Cardiac septum (tissue), 1 donor: Measurements from ENCODE around the gene SMTN. TPM values are rescaled to one million over a fixed set of nuclear protein-coding genes. Genes with fewer than 3 reads are reported as not detected.
"Not testable (repeated sequence)": the region's sequence is repeated elsewhere in the genome, so short reads cannot be mapped to it uniquely, and the experiment has no call there.

Experiments
- DNase-seq: peaks from one replicate; pipeline ENCODE4 v3.0.0-alpha.2; 2020; ENCODE audit warnings: low spot score
- intact Hi-C: fragments of 100-400 bp; cut with DNase I; formaldehyde crosslinking; loops from one replicate; pipeline ENCODE4 v1.14.0; 2022
- total RNA-seq: library from RNA; stranded (reverse); fragmentation: NEBNext Ultra II Directional; extraction: Animal tissue kit (Norgen Biotek cat#: 25700); gene quantifications from one replicate; pipeline ENCODE4 v1.2.1, GENCODE V29; 2021
- donor health status: DM: no; HTN: no; CAD: no.

SMTN gene
- total RNA-seq, 1 donor from 2014 or later = 128 TPM

DNA sequence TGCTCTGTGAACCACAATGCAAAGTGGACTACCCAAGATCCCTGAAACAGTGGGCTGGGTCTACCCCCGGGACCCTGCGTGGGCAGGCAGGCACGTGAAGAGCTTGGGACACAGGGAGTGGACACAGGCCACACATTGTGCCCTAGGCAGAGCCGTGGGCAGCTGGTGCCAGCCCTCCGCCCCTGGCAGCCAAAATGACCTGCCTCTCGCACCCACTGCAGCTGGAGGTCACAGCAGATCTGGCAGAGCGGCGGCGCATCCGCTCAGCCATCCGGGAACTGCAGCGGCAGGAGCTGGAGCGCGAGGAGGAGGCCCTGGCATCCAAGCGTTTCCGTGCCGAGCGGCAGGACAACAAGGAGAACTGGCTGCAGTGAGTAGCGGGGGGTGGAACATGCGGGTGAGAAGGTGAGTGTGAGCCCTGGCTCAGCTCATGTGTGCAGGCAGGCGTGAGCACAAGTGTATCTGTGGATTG is 6.7 kb downstream of the SMTN start:
- intact Hi-C loops = loop anchor here (2.0 to 10.0 kb wide), 3 partner anchors 61 to 323 kb away; partner anchors contain the start of gene LIMK2
- DNase-seq = no peak

DNA sequence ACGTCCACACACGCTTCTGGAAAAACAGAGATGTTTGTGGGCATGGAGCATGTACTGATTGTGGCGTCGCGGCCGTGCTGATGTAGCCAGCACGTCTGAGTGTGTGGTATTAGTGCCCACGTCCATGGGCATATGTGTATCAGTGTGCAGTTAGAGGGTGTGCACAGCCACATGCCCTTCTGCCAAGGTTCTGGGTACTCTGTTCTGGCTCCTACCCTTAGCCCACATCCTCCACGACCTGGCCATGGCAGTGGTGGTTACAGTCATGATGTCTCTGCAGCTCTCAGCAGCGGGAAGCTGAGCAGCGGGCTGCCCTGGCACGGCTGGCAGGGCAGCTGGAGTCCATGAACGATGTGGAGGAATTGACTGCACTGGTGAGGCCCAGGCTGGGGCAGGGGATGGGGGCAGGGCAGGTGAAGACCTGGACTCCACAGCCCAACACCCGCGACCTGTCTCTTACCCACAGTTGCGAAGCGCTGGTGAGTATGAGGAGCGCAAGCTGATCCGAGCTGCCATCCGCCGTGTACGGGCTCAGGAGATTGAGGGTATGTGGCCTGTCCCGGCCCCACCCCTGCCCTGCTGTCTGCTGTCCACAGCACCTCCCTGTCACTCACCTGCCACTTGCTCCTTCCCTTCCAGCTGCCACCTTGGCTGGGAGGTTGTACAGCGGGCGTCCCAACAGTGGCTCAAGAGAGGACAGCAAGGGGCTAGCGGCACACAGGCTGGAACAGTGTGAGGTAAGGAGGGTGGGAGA is 7.3 kb downstream of the SMTN start:
- no peak for DNase-seq
- intact Hi-C loops = loop anchor here (2.0 to 10.0 kb wide), 3 partner anchors 60 to 324 kb away; partner anchors contain the start of gene LIMK2

DNA sequence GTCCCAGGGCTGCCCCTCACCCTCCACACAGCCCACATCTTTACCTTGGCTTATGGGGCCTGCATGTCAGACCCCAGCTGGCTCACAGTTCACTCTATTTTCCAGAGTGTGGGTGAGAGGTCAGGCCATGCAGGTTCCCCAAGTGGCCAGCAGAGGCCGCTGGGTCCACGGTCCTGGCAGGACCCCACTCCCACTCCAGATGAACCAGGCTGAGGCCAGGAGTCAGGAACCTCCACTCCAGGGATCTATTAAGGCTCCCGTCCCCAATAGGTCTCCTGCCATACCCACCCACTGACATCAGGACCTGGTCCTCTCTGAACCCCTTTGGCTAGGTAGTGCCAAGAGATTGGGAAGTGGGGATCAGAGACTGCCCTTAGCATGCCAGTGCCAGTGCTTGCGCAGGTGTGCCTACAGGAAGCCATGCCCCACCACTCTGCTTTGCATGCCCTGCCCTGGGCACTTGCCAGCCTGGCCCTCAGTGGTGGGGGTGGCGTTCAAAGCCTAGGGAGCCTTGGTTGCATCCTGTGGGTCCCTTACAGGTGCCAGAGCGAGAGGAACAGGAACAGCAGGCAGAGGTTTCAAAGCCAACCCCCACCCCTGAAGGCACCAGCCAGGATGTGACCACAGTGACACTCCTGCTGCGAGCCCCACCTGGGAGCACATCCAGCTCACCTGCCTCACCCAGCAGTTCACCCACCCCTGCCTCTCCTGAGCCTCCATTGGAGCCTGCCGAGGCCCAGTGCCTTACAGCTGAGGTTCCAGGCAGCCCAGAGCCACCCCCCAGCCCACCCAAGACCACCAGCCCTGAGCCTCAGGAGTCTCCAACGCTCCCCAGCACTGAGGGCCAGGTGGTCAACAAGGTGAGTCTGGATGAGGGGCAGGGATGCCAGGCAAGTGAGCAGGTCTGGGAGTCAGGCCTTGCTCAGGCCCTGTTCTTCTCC is 8.3 kb downstream of the SMTN start:
- intact Hi-C loops = loop anchor here (2.0 to 10.0 kb wide), 3 partner anchors 59 to 325 kb away; partner anchors contain the start of gene LIMK2
- no peak for DNase-seq

DNA sequence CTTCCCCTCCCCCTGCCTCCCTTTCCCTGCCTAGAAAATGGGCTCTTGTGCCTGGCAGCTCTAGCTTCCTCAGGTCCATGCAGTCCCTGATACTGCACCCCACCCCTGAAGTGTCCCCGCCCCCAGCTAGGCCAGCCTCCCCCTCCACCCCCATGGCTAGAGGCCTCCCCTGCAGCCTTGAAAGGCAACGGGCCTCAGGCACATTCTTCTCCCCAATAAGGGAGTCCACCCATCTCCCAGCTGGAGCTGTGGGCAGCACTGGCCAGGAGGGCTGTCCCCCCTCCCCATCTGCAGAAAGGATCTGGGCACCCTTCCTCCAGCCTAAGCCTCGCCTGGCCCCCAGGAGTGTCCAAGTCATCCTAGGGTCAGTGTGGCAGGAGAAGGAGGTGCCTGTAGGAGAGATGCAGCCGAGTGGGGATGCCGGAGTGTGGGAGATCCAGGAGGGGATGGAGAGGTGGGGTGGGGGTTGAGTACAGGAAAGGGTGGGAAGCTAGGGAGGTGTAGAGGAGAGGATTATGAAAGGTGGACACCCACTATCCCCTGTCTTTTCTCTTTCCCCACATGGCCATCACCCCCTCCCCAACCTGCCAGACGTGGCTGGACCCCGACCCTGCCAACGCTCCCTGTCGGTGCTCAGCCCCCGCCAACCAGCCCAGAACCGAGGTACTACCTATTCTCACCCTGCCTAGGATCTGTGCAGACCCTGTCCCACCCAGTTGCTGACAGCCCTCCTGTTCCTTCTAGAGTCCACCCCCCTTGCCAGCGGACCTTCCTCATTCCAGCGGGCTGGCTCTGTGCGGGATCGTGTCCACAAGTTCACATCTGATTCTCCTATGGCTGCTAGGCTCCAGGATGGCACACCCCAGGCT is 9.3 kb downstream of the SMTN start:
- no peak for DNase-seq
- intact Hi-C loops = no loop called here

DNA sequence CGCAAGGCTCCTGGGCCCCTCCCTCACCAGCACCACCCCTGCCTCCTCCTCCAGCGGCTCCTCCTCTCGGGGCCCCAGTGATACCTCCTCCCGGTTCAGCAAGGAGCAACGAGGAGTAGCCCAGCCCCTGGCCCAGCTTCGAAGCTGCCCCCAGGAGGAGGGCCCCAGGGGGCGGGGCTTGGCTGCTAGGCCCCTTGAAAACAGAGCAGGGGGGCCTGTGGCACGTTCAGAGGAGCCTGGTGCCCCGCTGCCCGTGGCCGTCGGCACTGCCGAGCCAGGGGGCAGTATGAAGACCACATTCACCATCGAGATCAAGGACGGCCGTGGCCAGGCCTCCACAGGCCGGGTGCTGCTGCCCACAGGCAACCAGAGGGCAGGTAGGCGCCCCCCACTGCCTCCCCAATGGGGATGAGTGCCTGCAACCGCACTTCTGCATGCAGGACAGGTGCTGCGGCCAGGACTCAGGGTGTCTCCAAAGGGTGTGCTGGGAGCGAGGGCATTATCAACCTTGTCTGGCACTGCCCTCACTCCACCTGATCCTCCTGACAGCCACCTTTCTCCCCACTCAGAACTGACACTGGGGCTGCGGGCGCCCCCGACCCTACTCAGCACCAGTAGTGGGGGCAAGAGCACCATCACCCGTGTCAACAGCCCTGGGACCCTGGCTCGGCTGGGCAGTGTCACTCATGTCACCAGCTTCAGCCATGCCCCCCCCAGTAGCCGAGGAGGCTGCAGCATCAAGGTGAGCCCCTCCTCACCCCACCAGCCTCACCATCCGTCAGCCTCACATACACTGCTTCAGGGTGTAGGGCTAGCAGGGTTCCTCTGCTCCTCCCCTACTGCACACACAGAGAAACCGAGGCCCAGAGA is 10.2 kb downstream of the SMTN start:
- intact Hi-C loops = no loop called here
- no peak for DNase-seq

DNA sequence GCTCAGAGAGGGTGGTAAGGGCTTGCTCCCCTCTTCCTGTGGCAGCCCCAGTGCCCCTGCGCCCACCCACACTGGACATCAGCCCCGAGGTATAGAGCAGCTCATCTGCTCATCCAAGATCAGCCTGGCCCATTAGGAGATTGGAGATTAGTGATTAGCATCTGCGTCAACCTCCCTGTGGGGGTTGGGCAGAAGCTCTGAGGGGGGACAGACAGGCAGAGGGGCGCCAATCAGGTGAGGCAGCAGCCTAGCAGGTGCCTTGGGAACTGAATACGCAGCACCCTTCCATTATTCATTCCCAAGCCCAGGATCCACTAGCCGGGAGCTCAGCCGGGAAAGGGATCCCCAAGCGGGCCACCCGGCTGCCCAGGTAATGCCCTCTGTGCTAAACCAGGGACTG is 11.0 kb downstream of the SMTN start:
- DNase-seq = no peak
- intact Hi-C loops = no loop called here

DNA sequence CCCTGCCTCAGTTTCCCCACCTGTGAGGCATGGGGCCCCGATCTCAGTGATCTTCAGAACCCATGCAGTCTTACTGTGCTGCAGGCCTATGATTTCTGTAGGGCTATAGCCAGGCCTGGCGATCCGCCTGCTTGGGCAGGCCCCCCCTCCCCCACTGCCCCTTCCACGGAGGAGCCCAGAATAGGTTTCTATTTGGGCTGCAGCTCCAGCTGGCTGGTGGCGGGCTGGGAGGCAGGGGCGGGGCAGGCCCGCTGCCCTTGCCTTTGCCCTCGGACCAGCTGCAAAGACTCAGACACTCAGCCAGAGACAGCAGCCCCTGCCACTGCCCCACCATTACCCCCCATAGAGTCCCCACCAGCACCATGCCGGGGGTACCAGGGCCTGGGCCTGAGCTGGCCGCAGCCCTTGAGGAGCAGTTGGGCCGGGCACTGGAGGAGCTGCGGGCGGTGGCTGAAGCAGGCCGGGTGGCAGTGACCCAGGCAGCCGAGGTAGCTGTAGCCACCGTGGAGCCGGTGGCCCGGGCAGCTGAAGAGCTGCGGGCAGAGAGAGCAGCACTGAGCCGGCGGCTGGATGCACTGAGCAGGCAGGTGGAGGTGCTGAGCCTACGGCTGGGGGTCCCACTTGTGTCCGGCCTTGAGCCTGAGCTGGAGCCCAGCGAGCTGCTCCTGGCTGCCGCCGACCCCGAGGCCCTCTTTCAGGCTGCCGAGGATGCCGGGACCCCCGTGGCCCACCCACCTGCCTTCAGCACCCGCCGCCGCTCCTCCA is 12.2 kb downstream of the SMTN start:
- intact Hi-C loops = no loop called here
- peak; percentile 90 for DNase-seq

DNA sequence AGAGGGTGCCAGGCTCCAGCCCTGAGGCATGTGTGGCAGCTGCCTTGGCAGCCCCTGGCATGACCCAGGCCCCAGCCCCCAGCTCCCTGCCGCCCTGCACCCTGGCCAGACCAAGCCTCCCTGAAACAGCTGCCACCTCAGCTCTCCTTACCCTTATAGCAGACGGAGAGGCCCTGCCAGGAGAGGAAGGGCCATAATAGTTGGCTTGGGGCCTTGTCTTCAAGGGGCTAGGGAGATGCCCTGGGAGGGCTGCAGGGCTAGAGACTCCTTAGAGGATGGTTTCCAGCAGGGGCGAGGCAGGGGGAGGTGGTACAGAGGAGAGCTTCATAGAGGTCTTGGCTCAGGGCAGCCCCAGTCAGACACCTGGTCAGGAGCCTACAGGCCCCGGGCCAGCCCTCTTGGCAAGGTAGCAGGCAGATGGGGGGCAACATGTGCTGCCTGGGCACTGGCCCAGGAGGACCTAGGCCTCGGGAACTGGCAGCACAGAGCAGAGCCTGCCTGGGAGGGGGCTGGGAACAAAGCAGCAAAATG is 13.0 kb downstream of the SMTN start:
- DNase-seq = no peak
- intact Hi-C loops = no loop called here

DNA sequence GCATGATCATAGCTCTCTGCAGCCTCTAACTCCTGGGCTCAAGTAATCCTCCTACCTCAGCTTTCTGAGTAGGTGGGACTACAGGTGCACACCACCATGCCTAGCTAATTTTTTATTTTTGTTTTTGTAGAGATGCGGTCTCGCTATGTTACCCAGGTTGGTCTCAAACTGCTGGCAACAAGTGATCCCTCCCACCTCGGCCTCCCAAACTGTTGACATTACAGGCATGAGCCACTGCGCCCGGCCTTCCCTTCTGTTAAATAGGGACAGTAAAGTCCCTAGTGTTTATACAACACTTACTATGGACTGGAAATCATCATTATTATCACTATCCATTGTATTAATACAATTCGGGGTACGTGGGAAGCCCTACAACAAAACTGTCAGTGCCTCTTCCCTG is 13.6 kb downstream of the SMTN start:
- intact Hi-C loops = no loop called here
- no peak for DNase-seq

DNA sequence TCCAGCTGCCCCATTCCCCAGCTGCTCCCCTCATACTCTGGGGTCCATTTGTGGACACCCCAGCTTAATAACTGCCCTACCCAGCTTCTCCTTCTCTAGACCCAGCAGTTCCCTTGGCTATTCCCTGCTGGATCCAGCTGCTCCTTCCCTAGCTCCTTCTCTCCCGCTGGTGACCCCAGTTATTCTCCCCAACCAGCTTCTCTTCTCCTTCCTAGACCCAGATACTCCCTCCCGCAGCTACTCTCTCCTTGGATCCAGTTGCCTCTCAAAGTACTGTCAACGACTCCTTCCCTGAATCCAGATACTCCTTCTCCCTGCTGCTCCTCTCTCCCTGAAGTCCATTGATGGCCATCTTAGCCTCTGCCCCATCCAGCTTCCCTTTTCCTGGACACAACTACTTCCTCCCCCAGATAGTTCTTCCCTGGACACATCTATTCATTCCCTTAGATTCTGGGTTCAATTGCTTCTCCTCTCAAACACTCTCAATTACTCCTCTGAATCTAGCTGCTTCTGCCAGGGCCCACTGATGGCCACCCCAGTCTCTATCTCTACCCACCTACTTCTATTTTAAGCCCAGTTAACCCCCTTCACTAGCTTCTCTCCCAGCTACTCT is 14.6 kb downstream of the SMTN start:
- no peak for DNase-seq
- intact Hi-C loops = no loop called here

DNA sequence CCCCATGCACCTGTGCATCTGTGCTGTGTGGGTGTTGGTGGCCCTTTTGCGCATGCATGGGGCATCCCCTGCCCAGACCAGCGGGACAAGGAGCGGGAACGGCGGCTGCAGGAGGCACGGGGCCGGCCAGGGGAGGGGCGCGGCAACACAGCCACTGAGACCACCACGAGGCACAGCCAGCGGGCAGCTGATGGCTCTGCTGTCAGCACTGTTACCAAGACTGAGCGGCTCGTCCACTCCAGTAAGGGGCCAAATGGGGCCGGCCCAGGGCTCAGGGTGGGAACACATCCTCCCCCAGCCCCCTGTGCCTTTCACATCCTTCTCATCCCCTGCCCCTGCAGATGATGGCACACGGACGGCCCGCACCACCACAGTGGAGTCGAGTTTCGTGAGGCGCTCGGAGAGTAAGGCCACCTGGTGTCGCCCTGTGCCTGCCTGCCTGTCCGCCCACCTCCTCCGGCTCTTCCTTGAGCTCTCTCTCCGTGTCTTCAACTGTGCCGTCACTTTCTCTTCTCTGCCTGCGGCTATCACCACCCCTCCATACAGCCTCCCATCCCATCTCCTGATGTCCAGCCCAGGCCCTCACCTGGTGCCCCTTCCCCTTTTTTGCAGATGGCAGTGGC is 15.7 kb downstream of the SMTN start:
- intact Hi-C loops = no loop called here
- no peak for DNase-seq

DNA sequence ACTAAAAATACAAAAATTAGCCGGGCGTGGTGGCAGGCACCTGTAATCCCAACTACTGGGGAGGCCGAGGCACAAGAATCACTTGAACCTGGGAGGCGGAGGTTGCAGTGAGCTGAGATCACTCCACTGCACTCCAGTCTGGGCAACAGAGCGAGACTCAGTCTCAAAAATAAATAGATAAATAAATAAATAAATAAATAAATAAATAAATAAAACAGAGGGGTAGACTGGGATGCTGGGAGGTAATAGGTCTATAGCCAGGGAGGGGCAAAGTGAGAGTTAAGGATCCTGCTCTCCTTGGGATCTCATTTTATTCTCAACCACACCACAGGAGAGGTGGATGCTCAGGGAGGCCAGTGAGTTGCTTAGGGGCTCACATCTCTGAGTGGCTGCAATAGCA is 16.4 kb downstream of the SMTN start:
- DNase-seq, intact Hi-C loops: not testable (repeated sequence)

DNA sequence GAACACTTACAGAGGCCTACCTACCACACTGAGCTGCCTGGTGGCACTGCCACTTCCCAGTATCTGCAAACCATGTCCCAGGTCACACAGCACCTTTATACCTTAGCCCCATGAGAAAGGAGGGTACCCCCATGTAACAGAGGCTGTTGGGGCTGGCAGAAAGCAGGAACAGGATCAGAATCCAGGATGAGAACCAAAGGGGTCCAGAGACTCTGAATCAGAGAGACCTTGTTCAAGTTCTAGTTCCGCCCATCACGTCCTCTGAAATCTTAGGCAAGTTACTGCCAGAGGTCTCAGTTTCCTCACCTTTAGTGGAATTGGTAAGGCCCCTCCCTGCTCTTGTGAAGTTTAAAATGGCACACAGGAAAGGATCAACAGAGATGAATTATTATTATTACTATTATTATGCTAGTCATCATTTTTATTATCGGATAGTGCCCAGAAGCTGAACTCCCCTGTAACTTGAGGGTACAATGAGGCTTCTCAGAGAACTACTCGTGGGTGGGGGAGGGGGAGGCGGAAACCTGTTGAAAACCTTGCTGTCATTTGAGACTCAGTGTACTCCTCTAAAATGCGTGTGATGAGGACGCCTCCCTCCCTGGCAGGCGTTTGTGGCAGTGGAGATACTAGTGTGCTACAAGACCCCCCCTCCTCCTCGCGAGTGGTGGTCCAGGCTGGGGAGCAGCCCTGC is 17.0 kb downstream of the SMTN start:
- DNase-seq = no peak
- intact Hi-C loops = no loop called here

DNA sequence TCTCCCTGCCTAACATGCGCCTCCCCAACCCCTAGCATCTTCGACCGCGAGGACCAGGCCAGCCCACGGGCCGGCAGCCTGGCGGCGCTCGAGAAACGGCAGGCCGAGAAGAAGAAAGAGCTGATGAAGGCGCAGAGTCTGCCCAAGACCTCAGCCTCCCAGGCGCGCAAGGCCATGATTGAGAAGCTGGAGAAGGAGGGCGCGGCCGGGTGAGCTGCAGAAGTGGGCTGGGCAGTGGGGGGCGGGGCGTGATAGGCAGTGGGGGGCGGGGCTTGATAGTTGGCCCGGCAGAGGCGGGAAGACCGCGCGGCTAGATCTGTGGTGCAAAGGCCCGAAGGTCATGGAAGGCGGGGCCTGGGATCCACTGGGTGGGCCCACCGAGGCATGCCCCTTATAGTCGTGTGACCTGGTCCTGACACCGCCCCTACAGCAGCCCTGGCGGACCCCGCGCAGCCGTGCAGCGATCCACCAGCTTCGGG is 17.6 kb downstream of the SMTN start:
- DNase-seq = no peak
- intact Hi-C loops = no loop called here

DNA sequence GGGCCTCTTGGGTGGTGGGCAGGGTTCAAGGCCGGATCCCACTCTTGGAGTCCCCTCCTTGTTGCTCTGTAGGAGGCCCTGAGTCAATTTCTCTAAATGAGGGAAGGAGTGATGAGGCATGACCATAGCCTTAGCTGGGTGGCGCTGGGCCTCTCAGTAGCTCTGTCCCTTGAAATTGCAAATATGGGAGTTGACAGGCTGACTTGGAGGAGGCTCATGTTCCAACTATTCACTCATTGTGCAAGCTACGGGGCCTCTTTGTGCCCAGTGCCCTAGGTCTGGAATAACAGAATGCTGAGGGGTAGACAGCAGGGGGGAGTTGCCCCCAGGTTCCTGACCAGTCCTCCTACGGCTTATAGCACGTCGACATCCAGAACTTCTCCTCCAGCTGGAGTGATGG is 18.3 kb downstream of the SMTN start:
- DNase-seq = no peak
- intact Hi-C loops = no loop called here
